Esophagus squamous epithelium (tissue), 4 donors: ENCODE measurements around the gene CGB1.
"Not testable (repeated sequence)": the region's sequence is repeated elsewhere in the genome, so short reads cannot be mapped to it uniquely, and the experiment has no call there.

Experiments
- POLR2A ChIP-seq, 4 donors: fragments of 450-650 bp; IDR thresholded peaks; one replicate each; pipeline ENCODE4 v1.6.1; 2017; ENCODE audit warnings: antibody characterized with exemption in 4 of 4, mild to moderate bottlenecking in 4 of 4, moderate library complexity in 3 of 4
- TF ChIP-seq, protein P1 (sequence below), 6 experiments: fragments of 450-650 bp in 4 of 6; fragments of 200-600 bp in 2 of 6; sonication (generic) in 2 of 6; IDR thresholded peaks; one replicate each; pipeline ENCODE4 v1.5.1; 2016 to 2019; ENCODE audit warnings: antibody characterized with exemption in 6 of 6, mild to moderate bottlenecking in 4 of 6, moderate library complexity in 4 of 6

DNA sequence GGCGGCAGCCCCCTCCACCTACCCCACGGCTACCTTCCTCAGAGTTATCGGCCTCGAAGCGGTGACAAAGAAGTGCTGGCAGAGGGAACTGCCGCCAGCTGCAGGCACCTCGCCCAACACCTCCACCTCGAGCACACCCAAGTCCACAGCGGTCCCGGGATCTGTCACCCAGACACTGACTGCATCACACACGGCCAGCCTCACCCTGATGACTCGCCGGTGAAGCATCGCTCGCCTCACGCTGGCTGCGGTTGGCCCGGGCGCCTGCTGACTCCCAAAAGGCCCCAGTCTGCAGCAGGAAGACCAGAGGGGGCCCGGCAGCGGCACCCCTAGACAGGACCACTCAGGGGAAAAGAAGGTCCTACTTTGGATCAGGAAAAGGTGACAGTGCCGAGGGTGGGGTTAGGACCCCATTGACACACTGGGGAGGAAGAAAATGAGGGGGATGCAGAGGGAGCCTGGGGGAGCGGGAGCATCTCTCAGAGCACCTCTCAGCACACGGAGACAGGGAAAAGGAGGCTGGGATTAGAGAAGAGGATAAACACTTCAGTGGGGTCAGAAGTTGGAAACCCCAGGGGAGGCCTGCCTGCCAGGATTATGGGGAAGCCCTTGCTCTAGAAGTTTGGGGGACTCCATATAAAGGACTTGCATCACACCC, 13.8 kb upstream of the CGB1 start:
- TF ChIP-seq, protein P1, sequence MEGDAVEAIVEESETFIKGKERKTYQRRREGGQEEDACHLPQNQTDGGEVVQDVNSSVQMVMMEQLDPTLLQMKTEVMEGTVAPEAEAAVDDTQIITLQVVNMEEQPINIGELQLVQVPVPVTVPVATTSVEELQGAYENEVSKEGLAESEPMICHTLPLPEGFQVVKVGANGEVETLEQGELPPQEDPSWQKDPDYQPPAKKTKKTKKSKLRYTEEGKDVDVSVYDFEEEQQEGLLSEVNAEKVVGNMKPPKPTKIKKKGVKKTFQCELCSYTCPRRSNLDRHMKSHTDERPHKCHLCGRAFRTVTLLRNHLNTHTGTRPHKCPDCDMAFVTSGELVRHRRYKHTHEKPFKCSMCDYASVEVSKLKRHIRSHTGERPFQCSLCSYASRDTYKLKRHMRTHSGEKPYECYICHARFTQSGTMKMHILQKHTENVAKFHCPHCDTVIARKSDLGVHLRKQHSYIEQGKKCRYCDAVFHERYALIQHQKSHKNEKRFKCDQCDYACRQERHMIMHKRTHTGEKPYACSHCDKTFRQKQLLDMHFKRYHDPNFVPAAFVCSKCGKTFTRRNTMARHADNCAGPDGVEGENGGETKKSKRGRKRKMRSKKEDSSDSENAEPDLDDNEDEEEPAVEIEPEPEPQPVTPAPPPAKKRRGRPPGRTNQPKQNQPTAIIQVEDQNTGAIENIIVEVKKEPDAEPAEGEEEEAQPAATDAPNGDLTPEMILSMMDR (IDR thresholded peaks at IDR 0.05) = not testable (repeated sequence)
- TF ChIP-seq POLR2A (IDR thresholded peaks at IDR 0.05) = not testable (repeated sequence)
